SJSA1 (cell line): ENCODE results near the gene PCYT2. TPM values are rescaled to one million over a fixed set of nuclear protein-coding genes. Genes with fewer than 3 reads are reported as not detected.

Source experiments
- DNase-seq, 2 experiments: peaks; one replicate each; pipeline ENCODE4 v3.0.0-alpha.2; 2015 to 2020; ENCODE audit warnings: low spot score in 2 of 2, low read depth in 1 of 2
- H3K27ac ChIP-seq: fragments of 250-450 bp; sonication (Bioruptor Pico); 2 replicates; pipeline ENCODE4 v1.5.1; 2020; ENCODE audit warnings: mild to moderate bottlenecking, moderate library complexity
- H3K27me3 ChIP-seq: fragments of 250-450 bp; sonication (Bioruptor Pico); replicated peaks from 2 replicates; pipeline ENCODE4 v1.5.1; 2020; ENCODE audit warnings: mild to moderate bottlenecking, moderate library complexity
- H3K36me3 ChIP-seq: fragments of 250-450 bp; sonication (Bioruptor Pico); 2 replicates; pipeline ENCODE4 v1.5.1; 2020; ENCODE audit warnings: mild to moderate bottlenecking
- H3K4me1 ChIP-seq: fragments of 250-450 bp; sonication (Bioruptor Pico); replicated peaks from 2 replicates; pipeline ENCODE4 v1.6.1; 2021; ENCODE audit warnings: mild to moderate bottlenecking
- H3K4me3 ChIP-seq: fragments of 250-450 bp; sonication (Bioruptor Pico); 2 replicates; pipeline ENCODE4 v1.5.1; 2020; ENCODE audit warnings: mild to moderate bottlenecking
- H3K9me3 ChIP-seq: fragments of 250-450 bp; sonication (Bioruptor Pico); replicated peaks from 2 replicates; pipeline ENCODE4 v1.5.1; 2020; ENCODE audit warnings: mild to moderate bottlenecking
- total RNA-seq: library from RNA; depleted of rRNA; stranded (reverse); fragments of >200 nt; shearing (Covaris generic); gene quantifications from 2 replicates; pipeline ENCODE4 v1.2.3, GENCODE V29; 2014

Gene PCYT2
- total RNA-seq, 1 experiment from 2014 or later: 74.2 TPM

GRCh38 chr17:81917565-81918332 lies 6.5 kb upstream of the PCYT2 start, which contains the start of gene SIRT7:
TSS of gene SIRT7 (minus strand) at chr17:81918176. CDS start at chr17:81918131, 45 bp downstream.
- no peaks in the 10 kb centered on the region for H3K9me3 ChIP-seq
- H3K36me3 ChIP-seq: peaks cover 76% of the 10 kb centered on the region
- peak; percentile 80 to 84 for DNase-seq

GRCh38 chr17:81916234-81917001 lies 5.2 kb upstream of the PCYT2 start:
- H3K9me3 ChIP-seq: no peaks in the 10 kb centered on the region
- no peak overlapping the region for H3K27ac ChIP-seq
- peak overlapping the region; percentile 97; the same call in 1 of the 2 replicates for H3K4me3 ChIP-seq
- H3K27me3 ChIP-seq: no peaks in the 10 kb centered on the region
- no peak for DNase-seq
- H3K4me1 ChIP-seq: peaks cover 13% of the 10 kb centered on the region
- H3K36me3 ChIP-seq: peaks cover 78% of the 10 kb centered on the region

More at GRCh38 chr17:81917565-81918332, 6.5 kb upstream of the PCYT2 start, which contains the start of gene SIRT7:
- no peak within 1 kb of the TSS for H3K27ac ChIP-seq
- peaks cover 9% of the 10 kb centered on the region for H3K4me1 ChIP-seq
- no peaks in the 10 kb centered on the region for H3K27me3 ChIP-seq
- H3K4me3 ChIP-seq: peak within 1 kb of the TSS; percentile 97

GRCh38 chr17:81915331-81915730 lies 4.1 kb upstream of the PCYT2 start:
- peaks cover 2% of the 10 kb centered on the region; the same call in 1 of the 2 replicates for H3K9me3 ChIP-seq
- peaks cover 76% of the 10 kb centered on the region for H3K36me3 ChIP-seq
- no peak overlapping the region for H3K27ac ChIP-seq

GRCh38 chr17:81914103-81914850 lies 3.1 kb upstream of the PCYT2 start:
- Histone ChIP-seq H3K36me3 (peaks cover 68% of the 10 kb centered on the region), H3K4me3 (no peak overlapping the region), H3K27me3 (no peaks in the 10 kb centered on the region), H3K4me1 (peaks cover 26% of the 10 kb centered on the region), H3K27ac (no peak overlapping the region), H3K9me3 (peaks cover 2% of the 10 kb centered on the region; the same call in 1 of the 2 replicates)
- DNase-seq: no peak

More at GRCh38 chr17:81915331-81915730, 4.1 kb upstream of the PCYT2 start:
- no peak for DNase-seq
- H3K27me3 ChIP-seq: no peaks in the 10 kb centered on the region
- H3K4me3 ChIP-seq: no peak overlapping the region
- peaks cover 21% of the 10 kb centered on the region for H3K4me1 ChIP-seq

GRCh38 chr17:81913394-81914102 lies 2.3 kb upstream of the PCYT2 start:
- H3K4me1 ChIP-seq: peaks cover 26% of the 10 kb centered on the region
- no peak overlapping the region for H3K27ac ChIP-seq
- H3K9me3 ChIP-seq: peaks cover 2% of the 10 kb centered on the region; the same call in 1 of the 2 replicates
- H3K4me3 ChIP-seq: no peak overlapping the region
- H3K27me3 ChIP-seq: no peaks in the 10 kb centered on the region
- H3K36me3 ChIP-seq: peaks cover 72% of the 10 kb centered on the region
- DNase-seq: no peak

- no peaks in the 10 kb centered on the region for H3K27me3 ChIP-seq
- peaks cover 26% of the 10 kb centered on the region for H3K4me1 ChIP-seq
- no peak overlapping the region for H3K27ac ChIP-seq
- no peak for DNase-seq
- H3K9me3 ChIP-seq: peaks cover 2% of the 10 kb centered on the region; the same call in 1 of the 2 replicates
- no peak overlapping the region for H3K4me3 ChIP-seq
- peaks cover 78% of the 10 kb centered on the region for H3K36me3 ChIP-seq
These were observed 1.5 kb upstream of the PCYT2 start for GRCh38 chr17:81912441-81913309.

GRCh38 chr17:81911969-81912368 lies 770 bp upstream of the PCYT2 start:
- H3K4me3 ChIP-seq: no peak overlapping the region
- H3K36me3 ChIP-seq: peaks cover 83% of the 10 kb centered on the region
- no peaks in the 10 kb centered on the region for H3K27me3 ChIP-seq
- peaks cover 2% of the 10 kb centered on the region; the same call in 1 of the 2 replicates for H3K9me3 ChIP-seq
- peaks cover 23% of the 10 kb centered on the region for H3K4me1 ChIP-seq
- no peak overlapping the region for H3K27ac ChIP-seq
- no peak for DNase-seq

GRCh38 chr17:81910840-81911276 lies 341 bp downstream of the PCYT2 start:
- H3K27me3 ChIP-seq: no peaks in the 10 kb centered on the region
- peaks cover 17% of the 10 kb centered on the region for H3K4me1 ChIP-seq
- H3K9me3 ChIP-seq: peaks cover 2% of the 10 kb centered on the region; the same call in 1 of the 2 replicates
- peaks cover 89% of the 10 kb centered on the region for H3K36me3 ChIP-seq
- peak overlapping the region; percentile 97 for H3K4me3 ChIP-seq
- no peak overlapping the region; the same call in 1 of the 2 replicates for H3K27ac ChIP-seq
- DNase-seq: peak in 1 of 2 experiments; percentile 44

GRCh38 chr17:81909966-81910839 lies 996 bp downstream of the PCYT2 start:
- H3K4me1 ChIP-seq: peaks cover 17% of the 10 kb centered on the region
- no peaks in the 10 kb centered on the region for H3K27me3 ChIP-seq
- peak overlapping the region; percentile 97 for H3K4me3 ChIP-seq
- no peak overlapping the region for H3K27ac ChIP-seq
- no peak for DNase-seq
- peaks cover 2% of the 10 kb centered on the region; the same call in 1 of the 2 replicates for H3K9me3 ChIP-seq
- peaks cover 89% of the 10 kb centered on the region for H3K36me3 ChIP-seq

GRCh38 chr17:81909231-81909630 lies 2.0 kb downstream of the PCYT2 start:
- Histone ChIP-seq H3K4me1 (peaks cover 17% of the 10 kb centered on the region), H3K4me3 (no peak overlapping the region), H3K9me3 (peaks cover 2% of the 10 kb centered on the region; the same call in 1 of the 2 replicates), H3K36me3 (peaks cover 89% of the 10 kb centered on the region), H3K27me3 (no peaks in the 10 kb centered on the region), H3K27ac (no peak overlapping the region)
- DNase-seq: no peak

- Histone ChIP-seq H3K4me1 (peaks cover 17% of the 10 kb centered on the region), H3K36me3 (peaks cover 89% of the 10 kb centered on the region)
- DNase-seq: no peak
These were observed 2.4 kb downstream of the PCYT2 start for GRCh38 chr17:81908793-81909192.

More at GRCh38 chr17:81908793-81909192, 2.4 kb downstream of the PCYT2 start:
- no peaks in the 10 kb centered on the region for H3K27me3 ChIP-seq
- H3K27ac ChIP-seq: no peak overlapping the region
- no peak overlapping the region for H3K4me3 ChIP-seq
- H3K9me3 ChIP-seq: peaks cover 2% of the 10 kb centered on the region; the same call in 1 of the 2 replicates
